Measurements from ENCODE around the gene ST3GAL3. TPM values are rescaled to one million over a fixed set of nuclear protein-coding genes. Genes with fewer than 3 reads are reported as not detected.
"Not testable (repeated sequence)": the region's sequence is repeated elsewhere in the genome, so short reads cannot be mapped to it uniquely, and the experiment has no call there.

Gene ST3GAL3
- total and polyA plus RNA-seq, 3 experiments from 2014 or later, result 9.7 to 10.1 (median 9.7) TPM

DNA sequence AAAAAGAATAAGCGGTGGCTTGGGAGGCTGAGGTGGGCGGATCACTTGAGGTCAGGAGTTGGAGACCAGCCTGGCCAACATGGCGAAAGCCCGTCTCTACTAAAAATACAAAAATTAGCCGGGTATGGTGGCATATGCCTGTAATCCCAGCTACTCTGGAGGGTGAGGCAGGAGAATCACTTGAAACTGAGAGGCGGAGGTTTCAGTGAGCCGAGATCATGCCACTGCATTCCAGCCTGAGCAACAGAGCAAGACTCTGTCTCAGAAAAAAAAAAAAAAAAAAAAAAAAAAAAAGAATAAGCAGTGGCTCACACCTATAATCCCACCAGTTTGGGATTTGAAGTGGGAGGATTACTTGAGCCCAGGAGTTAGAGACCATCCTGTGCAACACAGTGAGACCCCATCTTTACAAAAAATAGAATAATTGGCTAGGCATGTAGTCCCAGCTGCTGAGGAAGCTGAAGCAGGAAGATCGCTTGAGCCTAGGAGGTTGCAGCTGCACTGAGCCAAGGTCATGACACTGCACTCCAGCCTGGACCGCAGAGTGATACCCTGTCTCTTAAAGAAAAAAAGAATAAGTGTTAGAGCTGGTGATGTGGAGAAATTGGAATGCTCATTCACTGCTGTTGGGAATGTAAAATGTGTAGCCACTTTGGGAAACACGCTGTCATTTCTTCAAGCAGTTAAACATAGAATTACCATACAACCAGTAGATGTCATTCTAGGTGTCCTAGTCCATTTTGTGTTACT is 12.5 kb downstream of the ST3GAL3 start:
- H3K36me3 Mint-ChIP-seq; H3K27ac ChIP-seq (ENCODE audit: low read depth, low read length); POLR2A ChIA-PET; H3K9me3 Mint-ChIP-seq; H3K27ac Mint-ChIP-seq; H3K9me3 ChIP-seq (ENCODE audit: low read length); DNase-seq; H3K4me3 Mint-ChIP-seq; H3K27me3 ChIP-seq (ENCODE audit: insufficient read depth, low read length, poor library complexity, severe bottlenecking); H3K4me3 ChIP-seq (ENCODE audit: low read length); CTCF ChIA-PET; H3K27me3 Mint-ChIP-seq; H3K4me1 ChIP-seq (ENCODE audit: insufficient read depth, low read length); H3K36me3 ChIP-seq (ENCODE audit: insufficient read depth, low read length): not testable (repeated sequence)
- H3K4me1 Mint-ChIP-seq, result peaks cover 1 to 11% (median 6%) of the 10 kb centered on the region in 3 donors

DNA sequence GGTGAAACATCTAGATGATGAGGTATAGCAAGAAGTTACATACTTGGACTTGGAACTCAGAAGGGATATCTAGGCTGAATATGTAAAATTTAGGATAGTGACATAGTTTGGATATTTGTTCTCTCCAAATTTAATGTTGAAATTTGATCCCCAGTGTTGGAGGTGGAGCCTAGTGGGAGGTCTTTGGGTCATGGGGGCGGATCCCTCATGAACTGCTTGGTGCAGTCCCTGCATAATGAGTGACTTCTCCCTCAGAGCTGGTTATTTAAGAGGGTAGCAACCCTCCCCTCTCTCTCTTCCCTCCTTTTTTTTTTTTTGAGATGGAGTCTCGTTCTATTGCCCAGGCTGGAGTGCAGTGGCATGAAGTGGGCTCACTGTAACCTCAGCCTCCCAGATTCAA is 15.5 kb downstream of the ST3GAL3 start:
- Histone ChIP-seq H3K27ac (ENCODE audit: low read depth, low read length) (no peak overlapping the region), H3K4me1 (ENCODE audit: insufficient read depth, low read length) (no peaks in the 10 kb centered on the region), H3K27me3 (ENCODE audit: insufficient read depth, low read length, poor library complexity, severe bottlenecking) (no peaks in the 10 kb centered on the region), H3K4me3 (ENCODE audit: low read length) (no peak overlapping the region), H3K36me3 (ENCODE audit: insufficient read depth, low read length) (no peaks in the 10 kb centered on the region), H3K9me3 (ENCODE audit: low read length) (no peaks in the 10 kb centered on the region)
- Mint-ChIP-seq H3K4me3 (no peak overlapping the region), H3K36me3 (peaks cover 0 to 4% (median 1%) of the 10 kb centered on the region in 3 donors), H3K9me3 (no peaks in the 10 kb centered on the region), H3K27ac (no peak overlapping the region), H3K27me3 (no peaks in the 10 kb centered on the region), H3K4me1 (peaks cover 0 to 6% (median 3%) of the 10 kb centered on the region in 3 donors)
- DNase-seq, result no peak
- POLR2A ChIA-PET, result no interaction called here
- CTCF ChIA-PET, result no interaction called here

DNA sequence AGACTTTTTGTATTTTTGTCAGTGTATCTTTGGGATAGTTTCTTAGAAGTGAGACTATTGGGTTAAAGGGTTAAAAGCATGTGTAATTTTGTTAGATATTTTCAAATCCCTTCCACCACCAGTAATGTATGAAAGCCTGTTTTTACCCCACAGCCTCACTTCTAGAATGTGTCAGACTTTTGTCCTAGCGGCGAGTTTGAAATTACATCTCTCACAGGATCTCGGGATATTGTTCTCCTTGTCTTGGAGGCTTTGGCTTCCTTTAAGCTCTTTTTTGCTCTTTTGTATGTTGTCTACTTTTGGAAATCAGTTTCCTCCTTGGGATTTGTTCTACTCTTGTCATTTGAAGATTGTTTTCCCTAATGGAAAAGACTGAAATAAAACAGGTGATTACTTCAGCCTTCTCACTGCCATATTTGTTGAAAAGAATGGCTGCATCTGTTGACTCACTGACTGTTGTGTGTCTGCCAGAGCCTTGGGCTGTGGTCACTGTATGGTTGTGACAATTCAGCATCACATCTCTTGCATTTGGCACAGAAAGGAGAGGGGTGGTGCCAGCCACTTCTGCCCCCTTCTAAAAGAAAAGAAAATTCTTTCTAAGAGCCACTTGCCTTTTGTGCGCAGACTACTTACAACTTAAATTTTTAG is 22.6 kb downstream of the ST3GAL3 start:
- DNase-seq, result no peak
- no peak overlapping the region for H3K4me3 ChIP-seq (ENCODE audit: low read length)
- Mint-ChIP-seq H3K4me1 (peaks cover 0 to 9% (median 2%) of the 10 kb centered on the region in 3 donors), H3K9me3 (no peaks in the 10 kb centered on the region), H3K36me3 (peaks cover 0 to 5% (median 3%) of the 10 kb centered on the region in 3 donors), H3K4me3 (no peak overlapping the region), H3K27me3 (no peaks in the 10 kb centered on the region), H3K27ac (no peak overlapping the region)
- H3K9me3 ChIP-seq (ENCODE audit: low read length), result no peaks in the 10 kb centered on the region
- ChIA-PET CTCF (no interaction called here), POLR2A (no interaction called here)
- H3K36me3 ChIP-seq (ENCODE audit: insufficient read depth, low read length), result no peaks in the 10 kb centered on the region
- no peaks in the 10 kb centered on the region for H3K27me3 ChIP-seq (ENCODE audit: insufficient read depth, low read length, poor library complexity, severe bottlenecking)
- no peak overlapping the region for H3K27ac ChIP-seq (ENCODE audit: low read depth, low read length)
- H3K4me1 ChIP-seq (ENCODE audit: insufficient read depth, low read length), result no peaks in the 10 kb centered on the region

DNA sequence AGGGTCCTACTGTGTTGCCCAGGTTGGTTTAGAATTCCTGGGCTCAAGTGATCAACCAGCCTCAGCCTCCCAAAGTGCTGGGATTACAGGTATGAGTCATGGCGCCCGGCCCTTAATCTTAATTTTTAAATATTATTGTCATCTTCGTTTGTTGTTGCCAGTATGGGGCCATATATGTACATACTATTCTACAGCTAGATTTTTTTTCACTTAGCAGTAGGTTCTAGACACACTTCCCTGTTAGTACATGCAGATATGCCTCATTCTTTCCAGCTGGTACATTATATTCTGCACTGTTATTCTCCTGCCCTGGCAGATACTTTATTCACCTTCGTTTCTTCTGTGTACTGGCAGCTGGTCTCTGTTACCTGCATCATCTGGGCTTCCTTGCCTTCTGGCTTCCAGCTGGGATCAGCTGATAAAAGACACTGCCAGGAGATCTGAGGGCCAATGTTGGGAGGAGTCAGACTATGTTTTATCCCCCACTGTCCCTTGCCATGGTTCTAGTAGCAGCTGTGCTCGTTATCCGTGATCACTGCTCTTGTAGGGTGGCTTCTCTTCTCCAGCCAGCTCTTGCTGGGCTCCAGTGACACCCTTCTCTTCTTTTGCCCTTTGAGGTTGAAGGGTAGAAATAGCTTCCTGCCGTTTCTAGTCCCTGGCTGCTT is 24.7 kb downstream of the ST3GAL3 start:
- CTCF ChIA-PET, result no interaction called here
- Mint-ChIP-seq H3K27ac (no peak overlapping the region), H3K27me3 (no peaks in the 10 kb centered on the region), H3K36me3 (peaks cover 3 to 23% (median 4%) of the 10 kb centered on the region in 3 donors), H3K9me3 (no peaks in the 10 kb centered on the region), H3K4me1 (peaks cover 0 to 9% (median 2%) of the 10 kb centered on the region in 3 donors), H3K4me3 (no peak overlapping the region)
- Histone ChIP-seq H3K27me3 (ENCODE audit: insufficient read depth, low read length, poor library complexity, severe bottlenecking) (no peaks in the 10 kb centered on the region), H3K4me3 (ENCODE audit: low read length) (no peak overlapping the region), H3K4me1 (ENCODE audit: insufficient read depth, low read length) (no peaks in the 10 kb centered on the region), H3K9me3 (ENCODE audit: low read length) (no peaks in the 10 kb centered on the region), H3K27ac (ENCODE audit: low read depth, low read length) (no peak overlapping the region), H3K36me3 (ENCODE audit: insufficient read depth, low read length) (no peaks in the 10 kb centered on the region)
- POLR2A ChIA-PET, result interaction anchor here (0.6 kb wide), 1 partner anchor 82 kb away, joined by 3 read pairs; no protein-coding TSS in a partner anchor
- no peak for DNase-seq

DNA sequence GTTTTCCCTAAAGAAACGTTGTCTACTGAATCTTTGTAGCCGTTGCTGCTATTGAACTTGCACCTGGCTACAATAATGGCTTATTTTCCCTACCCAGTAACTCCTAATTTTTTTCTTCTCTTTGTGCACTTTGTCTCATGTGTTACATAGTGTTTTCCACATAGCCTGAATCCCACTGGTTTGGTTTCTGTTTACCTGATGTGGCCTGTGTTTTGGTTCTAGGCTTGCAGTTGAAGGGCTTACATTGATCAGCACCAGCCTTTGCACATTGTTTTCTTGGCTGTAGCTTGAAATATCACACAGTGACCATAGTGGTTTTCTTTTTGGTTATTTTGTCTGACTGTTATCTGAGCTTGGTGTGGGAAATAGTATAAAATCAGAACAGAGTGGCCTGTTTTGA is 29.5 kb downstream of the ST3GAL3 start:
- no peak overlapping the region for H3K27ac Mint-ChIP-seq
- peaks cover 4 to 41% (median 7%) of the 10 kb centered on the region in 3 donors for H3K36me3 Mint-ChIP-seq
- ChIA-PET POLR2A (no interaction called here), CTCF (no interaction called here)
- no peaks in the 10 kb centered on the region for H3K27me3 ChIP-seq (ENCODE audit: insufficient read depth, low read length, poor library complexity, severe bottlenecking)
- no peaks in the 10 kb centered on the region for H3K9me3 ChIP-seq (ENCODE audit: low read length)
- DNase-seq, result no peak
- H3K27ac ChIP-seq (ENCODE audit: low read depth, low read length), result no peak overlapping the region
- H3K4me3 ChIP-seq (ENCODE audit: low read length), result no peak overlapping the region
- H3K4me1 Mint-ChIP-seq, result peaks cover 0 to 6% (median 2%) of the 10 kb centered on the region in 3 donors
- no peaks in the 10 kb centered on the region for H3K27me3 Mint-ChIP-seq
- no peak overlapping the region for H3K4me3 Mint-ChIP-seq
- H3K4me1 ChIP-seq (ENCODE audit: insufficient read depth, low read length), result no peaks in the 10 kb centered on the region
- H3K36me3 ChIP-seq (ENCODE audit: insufficient read depth, low read length), result peaks cover 6% of the 10 kb centered on the region
- H3K9me3 Mint-ChIP-seq, result no peaks in the 10 kb centered on the region

DNA sequence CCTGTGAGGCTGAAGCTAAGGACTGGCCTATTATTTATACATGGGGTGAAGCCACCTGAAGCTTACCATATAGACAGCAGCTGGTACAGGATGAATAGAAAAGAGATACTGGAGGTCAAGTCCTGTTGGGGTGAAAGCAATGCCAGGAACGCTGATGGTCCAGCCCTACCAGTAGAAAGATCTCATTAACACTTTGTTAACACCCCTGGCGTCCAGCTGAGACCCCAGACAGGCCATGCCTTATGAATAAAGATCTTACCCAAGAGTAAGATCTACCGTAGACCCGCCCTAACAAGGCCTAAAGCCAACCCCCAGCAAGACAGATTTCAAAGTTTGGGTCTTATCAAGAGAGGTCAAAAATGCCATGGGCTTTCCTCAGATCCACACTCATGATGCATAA is 34.7 kb downstream of the ST3GAL3 start:
- Histone ChIP-seq H3K36me3 (ENCODE audit: insufficient read depth, low read length) (peaks cover 9% of the 10 kb centered on the region), H3K4me1 (ENCODE audit: insufficient read depth, low read length) (no peaks in the 10 kb centered on the region), H3K27ac (ENCODE audit: low read depth, low read length) (no peak overlapping the region), H3K27me3 (ENCODE audit: insufficient read depth, low read length, poor library complexity, severe bottlenecking) (no peaks in the 10 kb centered on the region), H3K4me3 (ENCODE audit: low read length) (no peak overlapping the region), H3K9me3 (ENCODE audit: low read length) (no peaks in the 10 kb centered on the region)
- H3K4me1 Mint-ChIP-seq, result no peaks in the 10 kb centered on the region
- H3K27ac Mint-ChIP-seq, result peak overlapping the region in 2 of 8 donors; percentile 13 to 79
- DNase-seq, result no peak
- CTCF ChIA-PET, result interaction anchor here (1.2 kb wide), 1 partner anchor 21 kb away, joined by 3 read pairs; no protein-coding TSS in a partner anchor
- no peaks in the 10 kb centered on the region for H3K27me3 Mint-ChIP-seq
- peaks cover 7 to 45% (median 14%) of the 10 kb centered on the region in 3 donors for H3K36me3 Mint-ChIP-seq
- H3K9me3 Mint-ChIP-seq, result no peaks in the 10 kb centered on the region
- POLR2A ChIA-PET, result no interaction called here
- no peak overlapping the region for H3K4me3 Mint-ChIP-seq

DNA sequence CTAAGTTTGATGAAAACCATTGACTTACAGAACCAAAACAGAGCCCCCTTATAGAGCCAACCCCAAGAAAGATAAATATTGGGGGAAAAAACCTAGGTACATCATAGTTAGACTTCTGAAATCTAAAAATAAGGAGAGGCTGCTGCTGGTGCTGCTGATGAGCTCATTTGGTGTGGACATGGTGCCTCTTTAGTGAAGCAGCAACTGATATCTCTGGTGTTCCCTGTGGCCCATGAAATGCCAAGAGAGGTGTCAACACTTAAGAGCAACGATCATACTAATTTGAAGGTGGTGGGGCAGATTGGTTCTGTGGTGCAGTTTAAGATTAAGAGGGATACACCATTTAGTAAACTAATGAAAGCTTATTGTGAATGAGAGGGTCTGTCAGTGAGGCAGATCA is 35.9 kb downstream of the ST3GAL3 start:
- no peak overlapping the region for H3K4me3 ChIP-seq (ENCODE audit: low read length)
- Mint-ChIP-seq H3K36me3 (peaks cover 7 to 39% (median 12%) of the 10 kb centered on the region in 3 donors), H3K9me3 (no peaks in the 10 kb centered on the region), H3K27me3 (no peaks in the 10 kb centered on the region), H3K27ac (no peak overlapping the region), H3K4me3 (no peak overlapping the region), H3K4me1 (no peaks in the 10 kb centered on the region)
- no peak overlapping the region for H3K27ac ChIP-seq (ENCODE audit: low read depth, low read length)
- CTCF ChIA-PET, result no interaction called here
- peaks cover 9% of the 10 kb centered on the region for H3K36me3 ChIP-seq (ENCODE audit: insufficient read depth, low read length)
- no peaks in the 10 kb centered on the region for H3K27me3 ChIP-seq (ENCODE audit: insufficient read depth, low read length, poor library complexity, severe bottlenecking)
- no peaks in the 10 kb centered on the region for H3K4me1 ChIP-seq (ENCODE audit: insufficient read depth, low read length)
- POLR2A ChIA-PET, result no interaction called here
- H3K9me3 ChIP-seq (ENCODE audit: low read length), result no peaks in the 10 kb centered on the region
- DNase-seq, result no peak

DNA sequence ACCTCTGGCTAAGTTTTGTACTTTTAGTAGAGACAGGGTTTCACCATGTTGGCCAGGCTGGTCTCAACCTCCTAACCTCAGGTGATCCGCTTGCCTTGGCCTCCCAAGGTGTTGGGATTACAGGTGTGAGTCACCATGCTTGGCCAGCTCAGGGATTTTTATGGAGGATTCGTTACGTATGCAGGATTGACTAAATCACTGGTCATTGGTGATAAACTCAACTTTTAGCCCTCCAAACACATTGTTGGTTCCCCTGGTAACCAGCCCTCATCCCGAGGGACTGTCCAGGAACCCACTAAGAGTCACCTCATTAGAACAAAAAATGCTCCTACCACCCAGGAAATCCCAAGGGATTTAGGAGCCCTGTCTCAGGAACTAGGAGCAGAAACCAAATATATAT is 40.4 kb downstream of the ST3GAL3 start:
- H3K4me1 ChIP-seq (ENCODE audit: insufficient read depth, low read length), result no peaks in the 10 kb centered on the region
- no peak for DNase-seq
- Mint-ChIP-seq H3K36me3 (peaks cover 4 to 24% (median 7%) of the 10 kb centered on the region in 3 donors), H3K27ac (no peak overlapping the region), H3K27me3 (no peaks in the 10 kb centered on the region), H3K4me3 (no peak overlapping the region), H3K4me1 (no peaks in the 10 kb centered on the region), H3K9me3 (no peaks in the 10 kb centered on the region)
- CTCF ChIA-PET, result no interaction called here
- H3K9me3 ChIP-seq (ENCODE audit: low read length), result no peaks in the 10 kb centered on the region
- POLR2A ChIA-PET, result no interaction called here
- H3K4me3 ChIP-seq (ENCODE audit: low read length), result no peak overlapping the region
- H3K27ac ChIP-seq (ENCODE audit: low read depth, low read length), result no peak overlapping the region
- no peaks in the 10 kb centered on the region for H3K27me3 ChIP-seq (ENCODE audit: insufficient read depth, low read length, poor library complexity, severe bottlenecking)
- H3K36me3 ChIP-seq (ENCODE audit: insufficient read depth, low read length), result no peaks in the 10 kb centered on the region
